HCT116 (cell line): ENCODE results near the gene LPXN. TPM values are rescaled to one million over a fixed set of nuclear protein-coding genes. Genes with fewer than 3 reads are reported as not detected.

Experiments
- ATAC-seq: fragments of 200-7000 bp; cut with Tn5 transposase; 2 replicates; pipeline ENCODE4 v1.9.1; 2020; ENCODE audit warnings: mild to moderate bottlenecking, moderate library complexity
- BruUV-seq: library from RNA; stranded (reverse); fragments of 400-500 nt; replicated peaks from 2 replicates; lab custom pipeline; 2021; lab: Mats Ljungman, UMichigan
- CTCF ChIA-PET: fragments of 300-600 bp; sonication (Branson Sonifier 250); formaldehyde crosslinking; loops from one replicate; lab custom pipeline; 2021; ENCODE audit warnings: antibody characterized with exemption; lab: Charles Lee
- POLR2A ChIA-PET: fragments of 300-600, 350-600 bp; sonication (Branson Sonifier 250); formaldehyde crosslinking; loops from one replicate; lab custom pipeline; 2021; ENCODE audit warnings: antibody characterized with exemption; lab: Charles Lee
- RAD21 ChIA-PET, 2 experiments: fragments of 300-600 bp; sonication (Branson Sonifier 250); formaldehyde crosslinking; loops; one replicate each; lab custom pipeline; 2023; ENCODE audit warnings: low total read pairs in 2 of 2; ENCODE audit not compliant: uncharacterized antibody in 2 of 2, unreplicated experiment in 2 of 2, low non-redundant PET in 1 of 2; lab: Charles Lee
- DNase-seq: peaks from one replicate; pipeline ENCODE4 v3.0.0-alpha.2; 2010; ENCODE audit warnings: low read depth, low spot score
- H2AFZ ChIP-seq: fragments of 200-600 bp; shearing (Covaris generic), sonication (generic); 2 replicates; pipeline ENCODE4 v1.6.1; 2017; ENCODE audit warnings: low read depth, mixed run types, mixed read lengths, antibody characterized with exemption, low read length; ENCODE audit not compliant: poor library complexity, severe bottlenecking
- H3K27ac ChIP-seq: 2 replicates; pipeline ENCODE4 v1.5.1; 2012; ENCODE audit warnings: low read depth, low read length
- H3K27me3 ChIP-seq: fragments of 200-600 bp; sonication (generic); 2 replicates; pipeline ENCODE4 v1.6.1; 2016; ENCODE audit warnings: mixed run types, low read length, mixed read lengths; ENCODE audit not compliant: insufficient read depth
- H3K36me3 ChIP-seq, 2 experiments: fragments of 200-500 bp in 1 of 2; fragments of 200-600 bp in 1 of 2; sonication (Bioruptor generic) in 1 of 2; sonication (generic) in 1 of 2; 2 replicates each; pipeline versions ENCODE4 v1.5.1 to v1.6.1; 2014 to 2016; ENCODE audit warnings: low read length in 2 of 2, inconsistent platforms in 1 of 2, mixed read lengths in 1 of 2, mixed run types in 1 of 2; ENCODE audit not compliant: insufficient read depth in 2 of 2, control insufficient read depth in 1 of 2
- H3K4me1 ChIP-seq, 2 experiments: fragments of 200-600 bp in 1 of 2; sonication (generic) in 1 of 2; 2 replicates each; pipeline versions ENCODE4 v1.5.1 to v1.6.1; 2012 to 2017; ENCODE audit warnings: low read length in 2 of 2, inconsistent platforms in 1 of 2, mild to moderate bottlenecking in 1 of 2, mixed read lengths in 1 of 2, mixed run types in 1 of 2, moderate library complexity in 1 of 2; ENCODE audit not compliant: insufficient read depth in 2 of 2, control insufficient read depth in 1 of 2
- H3K4me2 ChIP-seq: fragments of 200-600 bp; sonication (generic); 2 replicates; pipeline ENCODE4 v1.6.1; 2017; ENCODE audit warnings: mixed run types, low read length, mixed read lengths
- H3K4me3 ChIP-seq, 2 experiments: fragments of 200-600 bp in 1 of 2; sonication (generic) in 1 of 2; replicated peaks in 1 of 2; 2 replicates each; pipeline ENCODE4 v1.5.1; 2011 to 2016; ENCODE audit warnings: low read length in 2 of 2, control low read depth in 1 of 2, low read depth in 1 of 2, mild to moderate bottlenecking in 1 of 2, mixed read lengths in 1 of 2, mixed run types in 1 of 2
- H3K79me2 ChIP-seq: fragments of 200-600 bp; sonication (generic); 2 replicates; pipeline ENCODE4 v1.6.1; 2017; ENCODE audit warnings: mild to moderate bottlenecking, mixed run types, low read length, moderate library complexity, mixed read lengths; ENCODE audit not compliant: insufficient read depth
- H3K9ac ChIP-seq: fragments of 200-600 bp; sonication (generic); 2 replicates; pipeline ENCODE4 v1.6.1; 2016; ENCODE audit warnings: low read length, mixed read lengths
- H3K9me2 ChIP-seq: fragments of 200-600 bp; sonication (generic), shearing (Covaris generic); 2 replicates; pipeline ENCODE4 v1.6.1; 2017; ENCODE audit warnings: mixed run types, mild to moderate bottlenecking, moderate library complexity; ENCODE audit not compliant: insufficient read depth
- H3K9me3 ChIP-seq, 2 experiments: fragments of 200-500 bp in 1 of 2; fragments of 200-600 bp in 1 of 2; sonication (Bioruptor generic) in 1 of 2; sonication (generic) in 1 of 2; 2 replicates each; pipeline ENCODE4 v1.6.1; 2014 to 2017; ENCODE audit warnings: low read length in 2 of 2, mixed read lengths in 2 of 2, inconsistent platforms in 1 of 2, low read depth in 1 of 2, mild to moderate bottlenecking in 1 of 2, mixed run types in 1 of 2, moderate library complexity in 1 of 2; ENCODE audit not compliant: control insufficient read depth in 1 of 2, insufficient read depth in 1 of 2
- H4K20me1 ChIP-seq: fragments of 200-600 bp; sonication (generic), shearing (Covaris generic); 2 replicates; pipeline ENCODE4 v1.6.1; 2017; ENCODE audit warnings: mixed run types, mild to moderate bottlenecking, moderate library complexity; ENCODE audit not compliant: insufficient read depth
- ATF3 ChIP-seq: IDR thresholded peaks from 2 replicates; pipeline ENCODE4 v1.6.1; 2012
- CBX3 ChIP-seq: IDR thresholded peaks from 2 replicates; pipeline ENCODE4 v1.6.1; 2012; ENCODE audit warnings: low read depth
- CEBPB ChIP-seq: IDR thresholded peaks from 2 replicates; pipeline ENCODE4 v1.6.1; 2012; ENCODE audit warnings: low read depth
- CTCF ChIP-seq, 3 experiments: fragments of 200-600 bp in 1 of 3; sonication (generic) in 1 of 3; IDR thresholded peaks in 2 of 3; conservative IDR thresholded peaks in 1 of 3; 2 replicates each; pipeline ENCODE4 v1.5.1; 2012 to 2017; ENCODE audit warnings: low read depth in 2 of 3, low read length in 2 of 3, antibody characterized with exemption in 1 of 3, borderline replicate concordance in 1 of 3, control low read depth in 1 of 3, mild to moderate bottlenecking in 1 of 3, mixed read lengths in 1 of 3, mixed run types in 1 of 3, moderate library complexity in 1 of 3; ENCODE audit not compliant: insufficient read depth in 1 of 3
- ELF1 ChIP-seq: IDR thresholded peaks from 2 replicates; pipeline ENCODE4 v1.6.1; 2012; ENCODE audit warnings: low read depth, borderline replicate concordance
- EZH2phosphoT487 ChIP-seq: fragments of 200-600 bp; IDR thresholded peaks from 2 replicates; pipeline ENCODE4 v1.6.1; 2018; ENCODE audit warnings: antibody characterized with exemption, borderline replicate concordance
- FOSL1 ChIP-seq: IDR thresholded peaks from 2 replicates; pipeline ENCODE4 v1.6.1; 2012; ENCODE audit warnings: low read depth
- JUND ChIP-seq: IDR thresholded peaks from 2 replicates; pipeline ENCODE4 v1.6.1; 2012
- POLR2A ChIP-seq: IDR thresholded peaks from 2 replicates; pipeline ENCODE4 v1.7.0; 2011; ENCODE audit warnings: borderline replicate concordance; ENCODE audit not compliant: insufficient read depth, insufficient read length; ENCODE audit errors: extremely low read depth
- POLR2AphosphoS5 ChIP-seq: IDR thresholded peaks from 2 replicates; pipeline ENCODE4 v1.6.1; 2011; ENCODE audit warnings: mild to moderate bottlenecking, low read depth, low read length, moderate library complexity
- RAD21 ChIP-seq: IDR thresholded peaks from 2 replicates; pipeline ENCODE4 v1.6.1; 2012; ENCODE audit warnings: low read depth, mild to moderate bottlenecking
- SIN3A ChIP-seq: IDR thresholded peaks from 2 replicates; pipeline ENCODE4 v1.6.1; 2012; ENCODE audit warnings: low read depth
- SRF ChIP-seq: IDR thresholded peaks from 2 replicates; pipeline ENCODE4 v1.6.1; 2012; ENCODE audit warnings: low read depth
- ZBTB33 ChIP-seq: IDR thresholded peaks from 2 replicates; pipeline ENCODE4 v1.6.1; 2011; ENCODE audit warnings: mild to moderate bottlenecking, low read length, moderate library complexity; ENCODE audit not compliant: insufficient replicate concordance; ENCODE audit errors: extremely low read depth
- ZFX ChIP-seq: fragments of 450-650 bp; IDR thresholded peaks from 2 replicates; pipeline ENCODE4 v1.6.1; 2017
- ZNF274 ChIP-seq: fragments of 200-500 bp; sonication (Bioruptor generic); IDR thresholded peaks from 2 replicates; pipeline ENCODE4 v1.6.1; 2014; ENCODE audit warnings: mild to moderate bottlenecking, low read depth, low read length, inconsistent platforms
- intact Hi-C: fragments of 100-400 bp; cut with micrococcal nuclease; formaldehyde crosslinking; loops from 2 replicates; pipeline ENCODE4 v1.10.0; 2022
- total RNA-seq: library from RNA; stranded (reverse); gene quantifications from one replicate; pipeline ENCODE4 v1.2.1, GENCODE V29; 2021; ENCODE audit not compliant: unreplicated experiment

The LPXN gene
- total RNA-seq, 1 experiment from 2014 or later, result 3.6 TPM

- no peak overlapping the region for H2AFZ ChIP-seq
- H3K36me3 ChIP-seq, result no peaks in the 10 kb centered on the region
- TF ChIP-seq JUND, result no peak
- no peak for TF ChIP-seq ZNF274
- TF ChIP-seq EZH2phosphoT487, result no peak
- ChIA-PET POLR2A (no interaction called here), CTCF (interaction anchor here (1.5 kb wide), 1 partner anchor 37 kb away, joined by 5 read pairs; no protein-coding TSS in a partner anchor), RAD21 (no interaction called here)
- DNase-seq (no peak), ATAC-seq (no peak)
- intact Hi-C loops, result no loop called here
- BruUV-seq, result no TSS peak
- no peaks in the 10 kb centered on the region for H3K9me2 ChIP-seq
- H4K20me1 ChIP-seq, result no peaks in the 10 kb centered on the region
- no peaks in the 10 kb centered on the region for H3K27me3 ChIP-seq
- no peaks in the 10 kb centered on the region for H3K4me1 ChIP-seq
- H3K27ac ChIP-seq, result no peak overlapping the region
- H3K4me3 ChIP-seq, result no peak overlapping the region
- no peaks in the 10 kb centered on the region for H3K9me3 ChIP-seq
- H3K9ac ChIP-seq, result no peak overlapping the region
- H3K79me2 ChIP-seq, result no peaks in the 10 kb centered on the region
- H3K4me2 ChIP-seq, result no peak overlapping the region
Observed at GRCh38 chr11:58560842-58561241, 14.8 kb downstream of the LPXN start.

GRCh38 chr11:58549644-58550043 lies 26.0 kb downstream of the LPXN start:
- Histone ChIP-seq H3K4me1 (no peaks in the 10 kb centered on the region), H3K4me3 (no peak overlapping the region), H4K20me1 (no peaks in the 10 kb centered on the region), H3K27me3 (no peaks in the 10 kb centered on the region), H3K9ac (no peak overlapping the region), H3K36me3 (no peaks in the 10 kb centered on the region), H3K79me2 (no peaks in the 10 kb centered on the region), H3K27ac (no peak overlapping the region), H3K4me2 (no peak overlapping the region), H3K9me2 (no peaks in the 10 kb centered on the region), H2AFZ (no peak overlapping the region), H3K9me3 (no peaks in the 10 kb centered on the region)
- DNase-seq (no peak), ATAC-seq (no peak)
- ChIA-PET RAD21 (no interaction called here), CTCF (no interaction called here), POLR2A (no interaction called here)
- intact Hi-C loops, result no loop called here
- TF ChIP-seq ZBTB33, result no peak
- TF ChIP-seq CBX3, result no peak
- TF ChIP-seq JUND, result no peak
- no peak for TF ChIP-seq SRF
- no peak for TF ChIP-seq ZFX
- TF ChIP-seq ZNF274, result no peak
- no peak for TF ChIP-seq SIN3A
- no peak for TF ChIP-seq CTCF (IDR thresholded peaks at IDR 0.05 in 2 of 3, conservative IDR thresholded peaks at IDR 0.05 in 1 of 3; ENCODE audit: borderline replicate concordance in 1 of 3, insufficient read depth in 1 of 3, low read depth in 2 of 3, low read length in 2 of 3)
- no peak for TF ChIP-seq POLR2A
- TF ChIP-seq ATF3, result no peak
- no peak for TF ChIP-seq POLR2AphosphoS5
- no peak for TF ChIP-seq CEBPB
- TF ChIP-seq FOSL1, result no peak
- no peak for TF ChIP-seq RAD21
- no peak for TF ChIP-seq ELF1
- BruUV-seq, result no TSS peak
